ENCODE results near the gene OR2D2.
A peak's percentile ranks its signal among the peaks of the same experiment; 100 is the strongest.

The OR2D2 gene

GRCh38 chr11:6892400-6892799 is at the start of gene OR2D2:
OR2D2 (minus strand) TSS chr11:6892500; CDS start chr11:6892500, 0 bp downstream.
- Histone ChIP-seq H3K9ac (ENCODE audit: low read length) (no peak within 1 kb of the TSS), H3K27me3 (ENCODE audit: control insufficient read depth, insufficient read depth, low read length) (no peaks in the 10 kb centered on the region), H3K27ac (ENCODE audit: low read depth, low read length) (no peak within 1 kb of the TSS), H3K4me3 (ENCODE audit: low read length) (no peak within 1 kb of the TSS), H3K36me3 (ENCODE audit: control insufficient read depth, insufficient read depth, low read length) (no peaks in the 10 kb centered on the region), H3K4me1 (ENCODE audit: control insufficient read depth, insufficient read depth, low read length) (no peaks in the 10 kb centered on the region)

GRCh38 chr11:6941970-6942369 is 49.7 kb upstream of the OR2D2 start:
- no peaks in the 10 kb centered on the region for H3K4me1 ChIP-seq (ENCODE audit: control insufficient read depth, insufficient read depth, low read length)
- no peak overlapping the region for H3K27ac ChIP-seq (ENCODE audit: low read depth, low read length)
- H3K27me3 ChIP-seq (ENCODE audit: control insufficient read depth, insufficient read depth, low read length), result no peaks in the 10 kb centered on the region
- H3K4me3 ChIP-seq (ENCODE audit: low read length), result no peak overlapping the region
- no peak overlapping the region for H3K9ac ChIP-seq (ENCODE audit: low read length)
- no peaks in the 10 kb centered on the region for H3K36me3 ChIP-seq (ENCODE audit: control insufficient read depth, insufficient read depth, low read length)

GRCh38 chr11:6932145-6932544 is 39.8 kb upstream of the OR2D2 start:
- Histone ChIP-seq H3K9ac (ENCODE audit: low read length) (no peak overlapping the region), H3K27me3 (ENCODE audit: control insufficient read depth, insufficient read depth, low read length) (no peaks in the 10 kb centered on the region), H3K27ac (ENCODE audit: low read depth, low read length) (no peak overlapping the region), H3K4me3 (ENCODE audit: low read length) (no peak overlapping the region), H3K4me1 (ENCODE audit: control insufficient read depth, insufficient read depth, low read length) (no peaks in the 10 kb centered on the region), H3K36me3 (ENCODE audit: control insufficient read depth, insufficient read depth, low read length) (no peaks in the 10 kb centered on the region)

GRCh38 chr11:6931146-6931713 is 38.9 kb upstream of the OR2D2 start:
- Histone ChIP-seq H3K27ac (ENCODE audit: low read depth, low read length) (no peak overlapping the region), H3K4me1 (ENCODE audit: control insufficient read depth, insufficient read depth, low read length) (peaks cover 2% of the 10 kb centered on the region), H3K9ac (ENCODE audit: low read length) (no peak overlapping the region), H3K4me3 (ENCODE audit: low read length) (no peak overlapping the region), H3K27me3 (ENCODE audit: control insufficient read depth, insufficient read depth, low read length) (no peaks in the 10 kb centered on the region), H3K36me3 (ENCODE audit: control insufficient read depth, insufficient read depth, low read length) (no peaks in the 10 kb centered on the region)

GRCh38 chr11:6928916-6929315 is 36.6 kb upstream of the OR2D2 start:
- no peaks in the 10 kb centered on the region for H3K36me3 ChIP-seq (ENCODE audit: control insufficient read depth, insufficient read depth, low read length)

GRCh38 chr11:6927030-6927617 is 34.8 kb upstream of the OR2D2 start:
- Histone ChIP-seq H3K9ac (ENCODE audit: low read length) (no peak overlapping the region), H3K27ac (ENCODE audit: low read depth, low read length) (no peak overlapping the region), H3K4me1 (ENCODE audit: control insufficient read depth, insufficient read depth, low read length) (peaks cover 2% of the 10 kb centered on the region), H3K4me3 (ENCODE audit: low read length) (peak overlapping the region; percentile 78), H3K27me3 (ENCODE audit: control insufficient read depth, insufficient read depth, low read length) (no peaks in the 10 kb centered on the region), H3K36me3 (ENCODE audit: control insufficient read depth, insufficient read depth, low read length) (no peaks in the 10 kb centered on the region)

More at GRCh38 chr11:6928916-6929315, 36.6 kb upstream of the OR2D2 start:
- no peak overlapping the region for H3K4me3 ChIP-seq (ENCODE audit: low read length)
- H3K9ac ChIP-seq (ENCODE audit: low read length), result no peak overlapping the region
- H3K4me1 ChIP-seq (ENCODE audit: control insufficient read depth, insufficient read depth, low read length), result peaks cover 2% of the 10 kb centered on the region
- H3K27ac ChIP-seq (ENCODE audit: low read depth, low read length), result no peak overlapping the region
- no peaks in the 10 kb centered on the region for H3K27me3 ChIP-seq (ENCODE audit: control insufficient read depth, insufficient read depth, low read length)

- H3K4me3 ChIP-seq (ENCODE audit: low read length), result peak within 1 kb of the TSS; percentile 78
- H3K36me3 ChIP-seq (ENCODE audit: control insufficient read depth, insufficient read depth, low read length), result no peaks in the 10 kb centered on the region
- H3K27me3 ChIP-seq (ENCODE audit: control insufficient read depth, insufficient read depth, low read length), result no peaks in the 10 kb centered on the region
- H3K9ac ChIP-seq (ENCODE audit: low read length), result no peak within 1 kb of the TSS
- peaks cover 2% of the 10 kb centered on the region for H3K4me1 ChIP-seq (ENCODE audit: control insufficient read depth, insufficient read depth, low read length)
- no peak within 1 kb of the TSS for H3K27ac ChIP-seq (ENCODE audit: low read depth, low read length)
Measured at GRCh38 chr11:6926208-6927029, 34.1 kb upstream of the OR2D2 start, which contains the start of gene ZNF215. ZNF215 (plus strand) TSS chr11:6926426; CDS start chr11:6932273, 5,847 bp downstream.

- H3K36me3 ChIP-seq (ENCODE audit: control insufficient read depth, insufficient read depth, low read length), result no peaks in the 10 kb centered on the region
- H3K4me1 ChIP-seq (ENCODE audit: control insufficient read depth, insufficient read depth, low read length), result peaks cover 2% of the 10 kb centered on the region
- peak overlapping the region; percentile 78 for H3K4me3 ChIP-seq (ENCODE audit: low read length)
- H3K27me3 ChIP-seq (ENCODE audit: control insufficient read depth, insufficient read depth, low read length), result no peaks in the 10 kb centered on the region
- no peak overlapping the region for H3K27ac ChIP-seq (ENCODE audit: low read depth, low read length)
- H3K9ac ChIP-seq (ENCODE audit: low read length), result no peak overlapping the region
Measured at GRCh38 chr11:6925636-6926207, 33.4 kb upstream of the OR2D2 start.

- Histone ChIP-seq H3K27me3 (ENCODE audit: control insufficient read depth, insufficient read depth, low read length) (no peaks in the 10 kb centered on the region), H3K4me1 (ENCODE audit: control insufficient read depth, insufficient read depth, low read length) (peaks cover 2% of the 10 kb centered on the region), H3K27ac (ENCODE audit: low read depth, low read length) (no peak overlapping the region), H3K9ac (ENCODE audit: low read length) (no peak overlapping the region), H3K36me3 (ENCODE audit: control insufficient read depth, insufficient read depth, low read length) (no peaks in the 10 kb centered on the region), H3K4me3 (ENCODE audit: low read length) (no peak overlapping the region)
Measured at GRCh38 chr11:6925007-6925577, 32.8 kb upstream of the OR2D2 start.

- H3K36me3 ChIP-seq (ENCODE audit: control insufficient read depth, insufficient read depth, low read length), result no peaks in the 10 kb centered on the region
- no peaks in the 10 kb centered on the region for H3K27me3 ChIP-seq (ENCODE audit: control insufficient read depth, insufficient read depth, low read length)
- H3K9ac ChIP-seq (ENCODE audit: low read length), result no peak within 1 kb of the TSS
- no peak within 1 kb of the TSS for H3K4me3 ChIP-seq (ENCODE audit: low read length)
- no peaks in the 10 kb centered on the region for H3K4me1 ChIP-seq (ENCODE audit: control insufficient read depth, insufficient read depth, low read length)
- H3K27ac ChIP-seq (ENCODE audit: low read depth, low read length), result no peak within 1 kb of the TSS
Measured at GRCh38 chr11:6920702-6921101, 28.4 kb upstream of the OR2D2 start, which contains the start of gene OR2D3. OR2D3 (plus strand) TSS chr11:6921002; CDS start chr11:6921002, 0 bp downstream.

- no peak overlapping the region for H3K27ac ChIP-seq (ENCODE audit: low read depth, low read length)
- H3K27me3 ChIP-seq (ENCODE audit: control insufficient read depth, insufficient read depth, low read length), result no peaks in the 10 kb centered on the region
- no peaks in the 10 kb centered on the region for H3K4me1 ChIP-seq (ENCODE audit: control insufficient read depth, insufficient read depth, low read length)
- H3K36me3 ChIP-seq (ENCODE audit: control insufficient read depth, insufficient read depth, low read length), result no peaks in the 10 kb centered on the region
- H3K4me3 ChIP-seq (ENCODE audit: low read length), result no peak overlapping the region
- no peak overlapping the region for H3K9ac ChIP-seq (ENCODE audit: low read length)
Measured at GRCh38 chr11:6919698-6920097, 27.4 kb upstream of the OR2D2 start.

- Histone ChIP-seq H3K4me1 (ENCODE audit: control insufficient read depth, insufficient read depth, low read length) (no peaks in the 10 kb centered on the region), H3K27me3 (ENCODE audit: control insufficient read depth, insufficient read depth, low read length) (no peaks in the 10 kb centered on the region), H3K27ac (ENCODE audit: low read depth, low read length) (no peak overlapping the region), H3K36me3 (ENCODE audit: control insufficient read depth, insufficient read depth, low read length) (no peaks in the 10 kb centered on the region), H3K4me3 (ENCODE audit: low read length) (no peak overlapping the region), H3K9ac (ENCODE audit: low read length) (no peak overlapping the region)
Measured at GRCh38 chr11:6911948-6912347, 19.6 kb upstream of the OR2D2 start.

Data from rectal smooth muscle tissue (tissue), 1 donor.